Esophagus muscularis mucosa (tissue), 3 donors: ENCODE measurements around the gene KCTD5.

Experiments
- POLR2A ChIP-seq: fragments of 450-650 bp; IDR thresholded peaks from one replicate; pipeline ENCODE4 v1.6.1; 2017; ENCODE audit warnings: antibody characterized with exemption, moderate library complexity, mild to moderate bottlenecking, low read depth
- TF ChIP-seq, protein P1 (sequence below), 3 experiments: fragments of 200-600 bp in 2 of 3; fragments of 450-650 bp in 1 of 3; sonication (generic) in 2 of 3; IDR thresholded peaks; one replicate each; pipeline ENCODE4 v1.5.1; 2017 to 2019; ENCODE audit warnings: antibody characterized with exemption in 3 of 3, mild to moderate bottlenecking in 2 of 3, moderate library complexity in 1 of 3

GRCh38 chr16:2689968-2690801 lies 7.9 kb downstream of the KCTD5 start:
- TF ChIP-seq, protein P1, sequence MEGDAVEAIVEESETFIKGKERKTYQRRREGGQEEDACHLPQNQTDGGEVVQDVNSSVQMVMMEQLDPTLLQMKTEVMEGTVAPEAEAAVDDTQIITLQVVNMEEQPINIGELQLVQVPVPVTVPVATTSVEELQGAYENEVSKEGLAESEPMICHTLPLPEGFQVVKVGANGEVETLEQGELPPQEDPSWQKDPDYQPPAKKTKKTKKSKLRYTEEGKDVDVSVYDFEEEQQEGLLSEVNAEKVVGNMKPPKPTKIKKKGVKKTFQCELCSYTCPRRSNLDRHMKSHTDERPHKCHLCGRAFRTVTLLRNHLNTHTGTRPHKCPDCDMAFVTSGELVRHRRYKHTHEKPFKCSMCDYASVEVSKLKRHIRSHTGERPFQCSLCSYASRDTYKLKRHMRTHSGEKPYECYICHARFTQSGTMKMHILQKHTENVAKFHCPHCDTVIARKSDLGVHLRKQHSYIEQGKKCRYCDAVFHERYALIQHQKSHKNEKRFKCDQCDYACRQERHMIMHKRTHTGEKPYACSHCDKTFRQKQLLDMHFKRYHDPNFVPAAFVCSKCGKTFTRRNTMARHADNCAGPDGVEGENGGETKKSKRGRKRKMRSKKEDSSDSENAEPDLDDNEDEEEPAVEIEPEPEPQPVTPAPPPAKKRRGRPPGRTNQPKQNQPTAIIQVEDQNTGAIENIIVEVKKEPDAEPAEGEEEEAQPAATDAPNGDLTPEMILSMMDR (IDR thresholded peaks at IDR 0.05), result no peak
- no peak for TF ChIP-seq POLR2A
